HEK293T (cell line): ENCODE results near the gene SELENOO.

ENCODE experiments used
- ARNT ChIP-seq: fragments of 450-650 bp; IDR thresholded peaks from 2 replicates; pipeline ENCODE4 v1.6.1; 2017; ENCODE audit warnings: mild to moderate bottlenecking
- BHLHE40 ChIP-seq: fragments of 450-650 bp; IDR thresholded peaks from 2 replicates; pipeline ENCODE4 v1.6.1; 2016; ENCODE audit warnings: mild to moderate bottlenecking, moderate library complexity, borderline replicate concordance
- ELF4 ChIP-seq: fragments of 450-650 bp; IDR thresholded peaks from 2 replicates; pipeline ENCODE4 v1.6.1; 2017; ENCODE audit warnings: antibody characterized with exemption
- FOXK2 ChIP-seq: fragments of 450-650 bp; IDR thresholded peaks from 2 replicates; pipeline ENCODE4 v1.6.1; 2016; ENCODE audit warnings: mild to moderate bottlenecking
- FOXM1 ChIP-seq: fragments of 450-650 bp; IDR thresholded peaks from 2 replicates; pipeline ENCODE4 v1.6.1; 2017; ENCODE audit warnings: mild to moderate bottlenecking, borderline replicate concordance
- HDGF ChIP-seq: fragments of 450-650 bp; IDR thresholded peaks from 2 replicates; pipeline ENCODE4 v1.6.1; 2017; ENCODE audit warnings: antibody characterized with exemption, borderline replicate concordance
- L3MBTL2 ChIP-seq: fragments of 450-650 bp; conservative IDR thresholded peaks from 2 replicates; pipeline ENCODE4 v1.6.1; 2016; ENCODE audit warnings: mild to moderate bottlenecking
- LEF1 ChIP-seq: fragments of 450-650 bp; IDR thresholded peaks from 2 replicates; pipeline ENCODE4 v1.6.1; 2017; ENCODE audit warnings: mild to moderate bottlenecking, borderline replicate concordance
- SP1 ChIP-seq: fragments of 450-650 bp; IDR thresholded peaks from 2 replicates; pipeline ENCODE4 v1.6.1; 2017
- SUZ12 ChIP-seq: fragments of 450-650 bp; IDR thresholded peaks from 2 replicates; pipeline ENCODE4 v1.6.1; 2016; ENCODE audit warnings: mild to moderate bottlenecking
- TARDBP ChIP-seq: fragments of 450-650 bp; IDR thresholded peaks from 2 replicates; pipeline ENCODE4 v1.6.1; 2016
- ZNF384 ChIP-seq: fragments of 450-650 bp; IDR thresholded peaks from 2 replicates; pipeline ENCODE4 v1.6.1; 2016

DNA sequence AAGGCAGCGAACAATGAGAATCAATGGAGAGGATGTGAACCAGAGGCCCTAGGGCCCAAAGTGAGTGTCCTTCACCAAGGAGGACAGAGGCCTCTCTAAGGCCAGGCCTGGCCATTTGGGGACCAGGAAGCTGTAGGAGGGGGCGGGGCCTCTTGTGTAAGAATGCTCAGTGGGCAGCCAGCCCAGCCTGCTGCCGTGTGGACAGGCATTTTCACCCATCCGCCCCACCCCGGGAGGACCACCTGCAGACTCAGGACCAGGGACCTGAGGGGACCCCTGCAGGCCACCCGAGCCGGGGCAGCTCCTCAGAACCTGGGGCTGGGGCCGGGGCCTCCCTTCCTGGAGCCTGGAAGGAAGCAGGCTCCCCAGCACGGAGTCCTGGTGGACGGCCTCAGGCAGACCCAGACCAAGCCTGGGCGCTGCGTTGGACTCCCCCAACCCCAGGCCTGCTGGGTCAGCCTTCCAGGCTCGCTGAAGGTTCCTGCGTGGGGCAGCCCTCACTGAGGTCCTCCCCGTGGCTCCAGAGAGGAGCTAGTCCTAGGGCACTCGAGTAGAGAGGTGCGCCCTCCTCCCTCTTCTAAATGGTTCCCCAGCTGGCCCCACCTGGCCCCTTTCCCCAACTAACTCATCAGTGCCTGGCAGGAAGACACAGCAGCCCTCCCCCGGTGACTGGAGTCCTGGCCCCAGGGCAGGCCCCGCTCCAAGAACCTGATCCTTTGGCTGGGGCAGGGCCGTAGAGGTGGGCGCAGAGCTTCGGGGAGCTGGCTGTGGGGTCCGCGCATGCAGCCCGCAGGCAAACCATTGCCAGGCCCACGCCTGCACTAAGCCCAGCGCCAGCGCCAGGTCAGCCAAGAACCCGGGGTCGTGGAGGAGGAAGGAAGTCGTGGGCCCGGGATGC lies 16.6 kb upstream of the SELENOO start:
- TF ChIP-seq SP1 (no peak), ZNF384 (no peak), SUZ12 (no peak), ARNT (no peak), TARDBP (no peak), FOXM1 (no peak), FOXK2 (no peak), BHLHE40 (no peak), HDGF (no peak), ELF4 (no peak), LEF1 (no peak), L3MBTL2 (no peak)
